ENCODE data around the gene TOLLIP.
"Not testable (repeated sequence)": the region's sequence is repeated elsewhere in the genome, so short reads cannot be mapped to it uniquely, and the experiment has no call there.

Gene TOLLIP

DNA sequence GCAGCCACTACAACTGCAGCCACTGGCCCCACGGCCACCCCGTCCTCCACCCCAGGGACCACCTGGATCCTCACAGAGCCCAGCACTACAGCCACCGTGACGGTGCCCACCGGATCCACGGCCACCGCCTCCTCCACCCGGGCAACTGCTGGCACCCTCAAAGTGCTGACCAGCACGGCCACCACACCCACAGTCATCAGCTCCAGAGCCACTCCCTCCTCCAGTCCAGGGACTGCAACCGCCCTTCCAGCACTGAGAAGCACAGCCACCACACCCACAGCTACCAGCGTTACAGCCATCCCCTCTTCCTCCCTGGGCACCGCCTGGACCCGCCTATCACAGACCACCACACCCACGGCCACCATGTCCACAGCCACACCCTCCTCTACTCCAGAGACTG lies 63.1 kb downstream of the TOLLIP start:
- not testable (repeated sequence) for DNase-seq, ATAC-seq

DNA sequence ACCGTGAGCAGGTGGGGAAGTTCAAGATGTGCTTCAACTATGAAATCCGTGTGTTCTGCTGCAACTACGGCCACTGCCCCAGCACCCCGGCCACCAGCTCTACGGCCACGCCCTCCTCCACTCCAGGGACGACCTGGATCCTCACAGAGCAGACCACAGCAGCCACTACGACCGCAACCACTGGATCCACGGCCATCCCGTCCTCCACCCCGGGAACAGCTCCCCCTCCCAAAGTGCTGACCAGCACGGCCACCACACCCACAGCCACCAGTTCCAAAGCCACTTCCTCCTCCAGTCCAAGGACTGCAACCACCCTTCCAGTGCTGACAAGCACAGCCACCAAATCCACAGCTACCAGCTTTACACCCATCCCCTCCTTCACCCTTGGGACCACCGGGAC lies 63.7 kb downstream of the TOLLIP start:
- ATAC-seq, DNase-seq: not testable (repeated sequence)

DNA sequence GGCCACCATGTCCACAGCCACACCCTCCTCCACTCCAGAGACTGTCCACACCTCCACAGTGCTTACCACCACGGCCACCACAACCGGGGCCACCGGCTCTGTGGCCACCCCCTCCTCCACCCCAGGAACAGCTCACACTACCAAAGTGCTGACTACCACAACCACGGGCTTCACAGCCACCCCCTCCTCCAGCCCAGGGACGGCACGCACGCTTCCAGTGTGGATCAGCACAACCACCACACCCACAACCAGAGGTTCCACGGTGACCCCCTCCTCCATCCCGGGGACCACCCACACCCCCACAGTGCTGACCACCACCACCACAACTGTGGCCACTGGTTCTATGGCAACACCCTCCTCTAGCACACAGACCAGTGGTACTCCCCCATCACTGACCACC lies 64.9 kb downstream of the TOLLIP start:
- not testable (repeated sequence) for ATAC-seq

DNA sequence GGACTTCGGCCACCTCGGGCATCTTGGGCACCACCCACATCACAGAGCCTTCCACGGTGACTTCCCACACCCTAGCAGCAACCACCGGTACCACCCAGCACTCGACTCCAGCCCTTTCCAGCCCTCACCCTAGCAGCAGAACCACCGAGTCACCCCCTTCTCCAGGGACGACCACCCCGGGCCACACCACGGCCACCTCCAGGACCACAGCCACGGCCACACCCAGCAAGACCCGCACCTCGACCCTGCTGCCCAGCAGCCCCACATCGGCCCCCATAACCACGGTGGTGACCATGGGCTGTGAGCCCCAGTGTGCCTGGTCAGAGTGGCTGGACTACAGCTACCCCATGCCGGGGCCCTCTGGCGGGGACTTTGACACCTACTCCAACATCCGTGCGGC lies 65.9 kb downstream of the TOLLIP start:
- not testable (repeated sequence) for DNase-seq, ATAC-seq

More for the DNA sequence above, 64.9 kb downstream of the TOLLIP start:
- not testable (repeated sequence) for DNase-seq

DNA sequence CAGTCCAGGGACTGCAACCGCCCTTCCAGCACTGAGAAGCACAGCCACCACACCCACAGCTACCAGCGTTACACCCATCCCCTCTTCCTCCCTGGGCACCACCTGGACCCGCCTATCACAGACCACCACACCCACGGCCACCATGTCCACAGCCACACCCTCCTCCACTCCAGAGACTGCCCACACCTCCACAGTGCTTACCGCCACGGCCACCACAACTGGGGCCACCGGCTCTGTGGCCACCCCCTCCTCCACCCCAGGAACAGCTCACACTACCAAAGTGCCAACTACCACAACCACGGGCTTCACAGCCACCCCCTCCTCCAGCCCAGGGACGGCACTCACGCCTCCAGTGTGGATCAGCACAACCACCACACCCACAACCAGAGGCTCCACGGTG lies 66.7 kb downstream of the TOLLIP start:
- ATAC-seq, DNase-seq: not testable (repeated sequence)

DNA sequence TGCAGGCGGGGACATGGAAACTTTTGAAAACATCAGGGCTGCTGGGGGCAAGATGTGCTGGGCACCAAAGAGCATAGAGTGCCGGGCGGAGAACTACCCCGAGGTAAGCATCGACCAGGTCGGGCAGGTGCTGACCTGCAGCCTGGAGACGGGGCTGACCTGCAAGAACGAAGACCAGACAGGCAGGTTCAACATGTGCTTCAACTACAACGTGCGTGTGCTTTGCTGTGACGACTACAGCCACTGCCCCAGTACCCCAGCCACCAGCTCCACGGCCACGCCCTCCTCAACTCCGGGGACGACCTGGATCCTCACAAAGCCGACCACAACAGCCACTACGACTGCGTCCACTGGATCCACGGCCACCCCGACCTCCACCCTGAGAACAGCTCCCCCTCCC lies 67.1 kb downstream of the TOLLIP start:
- DNase-seq (no peak), ATAC-seq (no peak)

DNA sequence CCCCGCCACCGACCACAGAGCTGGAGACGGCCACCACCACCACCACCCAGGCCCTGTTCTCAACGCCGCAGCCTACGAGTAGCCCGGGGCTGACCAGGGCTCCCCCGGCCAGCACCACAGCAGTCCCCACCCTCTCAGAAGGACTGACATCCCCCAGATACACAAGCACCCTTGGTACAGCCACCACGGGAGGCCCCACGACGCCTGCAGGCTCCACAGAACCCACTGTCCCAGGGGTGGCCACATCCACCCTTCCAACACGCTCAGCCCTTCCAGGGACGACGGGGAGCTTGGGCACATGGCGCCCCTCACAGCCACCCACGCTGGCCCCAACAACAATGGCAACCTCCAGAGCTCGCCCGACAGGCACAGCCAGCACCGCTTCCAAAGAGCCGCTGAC lies 67.7 kb downstream of the TOLLIP start:
- DNase-seq (no peak), ATAC-seq (no peak)

DNA sequence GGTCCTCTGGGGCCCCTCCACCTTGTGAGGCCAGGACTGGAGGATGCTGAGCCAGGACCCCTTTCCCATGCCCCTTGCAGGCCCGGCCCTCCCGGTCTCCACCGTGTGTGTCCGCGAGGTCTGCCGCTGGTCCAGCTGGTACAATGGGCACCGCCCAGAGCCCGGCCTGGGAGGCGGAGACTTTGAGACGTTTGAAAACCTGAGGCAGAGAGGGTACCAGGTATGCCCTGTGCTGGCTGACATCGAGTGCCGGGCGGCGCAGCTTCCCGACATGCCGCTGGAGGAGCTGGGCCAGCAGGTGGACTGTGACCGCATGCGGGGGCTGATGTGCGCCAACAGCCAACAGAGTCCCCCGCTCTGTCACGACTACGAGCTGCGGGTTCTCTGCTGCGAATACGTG lies 68.7 kb downstream of the TOLLIP start:
- no peak for DNase-seq
- ATAC-seq, result no peak

DNA sequence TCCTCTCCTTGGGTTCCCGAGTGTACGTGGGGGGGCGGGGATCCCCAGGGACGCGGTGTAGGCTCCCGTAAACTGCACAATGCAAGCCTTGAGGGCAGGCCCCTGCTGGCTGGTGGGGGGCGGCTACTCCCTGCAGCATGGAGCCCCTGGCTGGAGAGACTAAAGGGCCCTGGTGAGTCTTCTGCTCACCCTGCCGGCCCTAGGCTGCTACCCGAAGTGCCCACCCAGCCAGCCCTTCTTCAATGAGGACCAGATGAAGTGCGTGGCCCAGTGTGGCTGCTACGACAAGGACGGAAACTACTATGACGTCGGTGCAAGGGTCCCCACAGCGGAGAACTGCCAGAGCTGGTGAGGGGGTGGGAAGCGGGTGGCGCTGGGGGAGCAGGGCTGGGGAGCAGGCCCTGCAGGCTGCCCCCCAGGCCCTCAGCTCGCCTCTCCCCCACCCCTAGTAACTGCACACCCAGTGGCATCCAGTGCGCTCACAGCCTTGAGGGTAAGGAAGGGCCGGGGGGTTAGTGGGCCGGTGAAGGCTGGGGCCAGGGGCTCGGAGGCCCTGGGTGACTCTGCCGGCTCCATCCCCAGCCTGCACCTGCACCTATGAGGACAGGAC lies 69.7 kb downstream of the TOLLIP start:
- DNase-seq, result no peak

DNA sequence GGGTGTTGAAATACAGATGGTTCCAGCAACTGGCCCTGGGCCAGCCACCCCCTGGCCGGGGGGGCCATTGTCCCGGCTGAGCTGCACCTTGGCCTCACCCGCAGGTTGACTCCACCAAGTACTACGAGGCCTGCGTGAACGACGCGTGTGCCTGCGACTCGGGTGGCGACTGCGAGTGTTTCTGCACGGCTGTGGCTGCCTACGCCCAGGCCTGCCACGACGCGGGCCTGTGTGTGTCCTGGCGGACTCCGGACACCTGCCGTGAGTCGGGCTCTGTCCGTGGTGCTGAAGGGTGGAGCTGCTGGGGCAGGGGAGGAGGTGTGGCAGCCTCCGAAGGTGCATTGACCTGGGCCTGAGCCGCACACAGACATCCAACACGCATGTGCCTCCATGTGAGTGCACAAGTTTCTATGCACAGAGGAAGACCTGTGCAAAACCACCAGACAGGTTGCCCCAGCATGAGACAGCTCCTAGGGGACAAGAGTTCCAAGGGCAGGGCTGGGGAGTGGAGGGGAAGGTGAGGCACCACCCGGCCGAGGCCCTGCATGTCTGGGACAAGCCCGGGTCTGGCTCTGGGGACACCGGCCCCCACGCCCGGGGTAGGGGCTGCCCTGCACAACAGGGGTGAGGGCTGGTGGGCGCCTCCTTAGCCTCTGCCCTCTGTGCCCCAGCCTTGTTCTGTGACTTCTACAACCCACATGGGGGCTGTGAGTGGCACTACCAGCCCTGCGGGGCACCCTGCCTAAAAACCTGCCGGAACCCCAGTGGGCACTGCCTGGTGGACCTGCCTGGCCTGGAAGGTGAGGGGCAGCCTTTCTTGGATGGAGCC lies 70.5 kb downstream of the TOLLIP start:
- no peak for ATAC-seq
- DNase-seq, result no peak

More for the DNA sequence above, 69.7 kb downstream of the TOLLIP start:
- no peak for ATAC-seq

DNA sequence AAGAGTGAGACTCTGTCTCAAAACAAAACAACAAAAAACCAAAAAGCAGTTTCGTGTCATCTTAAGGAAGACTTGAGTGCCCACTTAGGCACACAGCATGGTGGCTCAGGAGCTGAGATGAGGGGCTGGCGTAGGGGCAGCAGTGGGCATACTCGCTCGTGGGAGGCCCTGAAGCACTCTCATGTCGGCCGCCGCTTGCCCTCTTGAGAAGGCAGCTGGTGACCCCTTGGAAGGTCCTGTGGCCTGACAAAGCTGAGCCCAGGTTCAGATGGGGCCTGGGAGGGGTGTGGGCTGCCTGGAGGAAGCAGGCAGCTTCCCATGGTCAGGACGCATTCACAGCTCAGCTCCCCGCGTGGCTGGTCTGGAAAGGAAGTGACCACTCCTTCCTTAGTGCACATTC lies 71.6 kb downstream of the TOLLIP start:
- no peak for ATAC-seq

DNA sequence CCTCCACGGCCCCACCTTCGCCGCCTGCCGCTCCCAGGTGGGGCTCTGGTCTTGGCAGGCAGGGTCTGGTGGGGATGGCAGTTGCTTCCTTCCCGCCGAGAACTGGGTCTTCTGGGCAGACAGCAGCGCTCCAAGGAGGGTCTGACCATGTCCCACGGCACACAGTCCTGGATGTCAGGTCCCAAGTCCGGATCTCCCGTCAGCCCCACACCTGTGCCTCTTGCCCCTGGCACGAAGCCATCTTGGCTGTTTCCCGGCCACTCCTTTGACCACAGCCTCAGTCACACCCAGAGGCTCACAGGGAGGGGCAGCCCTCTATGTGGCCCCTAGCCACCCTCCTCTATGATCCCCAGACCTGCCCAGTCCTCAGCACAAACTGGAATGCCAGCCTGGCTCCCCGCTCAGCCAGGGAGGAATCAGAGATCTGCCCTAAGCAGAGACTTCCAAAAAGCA lies 72.3 kb downstream of the TOLLIP start:
- DNase-seq, result no peak
- no peak for ATAC-seq

More for the DNA sequence above, 71.6 kb downstream of the TOLLIP start:
- DNase-seq, result no peak

DNA sequence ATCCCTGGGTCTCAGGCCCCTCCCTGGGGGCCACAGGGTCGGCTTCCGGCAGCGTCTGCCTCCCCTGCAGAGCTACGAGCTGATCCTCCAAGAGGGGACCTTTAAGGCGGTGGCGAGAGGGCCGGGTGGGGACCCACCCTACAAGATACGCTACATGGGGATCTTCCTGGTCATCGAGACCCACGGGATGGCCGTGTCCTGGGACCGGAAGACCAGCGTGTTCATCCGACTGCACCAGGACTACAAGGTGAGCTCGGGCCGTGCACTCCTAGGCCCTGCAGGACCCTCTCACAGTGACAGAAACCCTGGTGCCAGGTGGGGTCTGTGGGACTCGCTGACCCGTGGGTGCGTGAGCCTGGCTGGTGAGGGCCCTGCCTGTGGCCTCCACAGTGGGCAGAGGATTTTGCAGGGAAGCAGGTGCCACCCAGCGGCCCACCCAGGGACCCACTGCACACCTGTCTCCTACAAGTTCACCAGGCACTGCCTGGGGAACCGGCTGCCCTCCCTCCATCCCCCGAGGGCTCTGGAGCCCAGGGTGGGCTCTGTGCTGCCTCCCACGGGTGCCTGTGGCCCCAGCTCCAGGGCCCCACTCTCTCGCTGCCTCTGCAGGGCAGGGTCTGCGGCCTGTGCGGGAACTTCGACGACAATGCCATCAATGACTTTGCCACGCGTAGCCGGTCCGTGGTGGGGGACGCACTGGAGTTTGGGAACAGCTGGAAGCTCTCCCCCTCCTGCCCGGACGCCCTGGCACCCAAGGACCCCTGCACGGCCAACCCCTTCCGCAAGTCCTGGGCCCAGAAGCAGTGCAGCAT lies 72.9 kb downstream of the TOLLIP start:
- DNase-seq (no peak), ATAC-seq (no peak)

DNA sequence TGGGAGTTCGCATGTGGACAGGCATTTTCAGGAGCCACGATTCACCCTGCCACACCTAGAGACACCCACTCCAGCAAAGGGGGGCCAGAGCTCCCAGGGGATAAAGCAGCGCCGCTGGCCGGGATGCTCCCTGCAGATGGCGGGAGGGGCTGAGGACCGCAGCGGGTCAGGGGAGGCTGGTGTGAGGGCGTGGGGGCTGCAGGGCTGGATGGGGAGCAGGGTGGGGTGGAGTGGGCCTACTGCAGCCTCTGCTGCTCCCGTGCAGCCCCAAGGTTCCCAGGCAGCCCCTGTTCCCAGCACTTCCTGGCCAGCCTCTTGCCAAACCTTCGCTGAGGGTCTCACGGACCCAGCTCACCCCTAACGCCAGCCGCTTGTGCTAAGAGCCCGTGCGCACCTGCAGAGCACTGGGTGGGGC lies 73.5 kb downstream of the TOLLIP start:
- ATAC-seq (no peak), DNase-seq (no peak)

DNA sequence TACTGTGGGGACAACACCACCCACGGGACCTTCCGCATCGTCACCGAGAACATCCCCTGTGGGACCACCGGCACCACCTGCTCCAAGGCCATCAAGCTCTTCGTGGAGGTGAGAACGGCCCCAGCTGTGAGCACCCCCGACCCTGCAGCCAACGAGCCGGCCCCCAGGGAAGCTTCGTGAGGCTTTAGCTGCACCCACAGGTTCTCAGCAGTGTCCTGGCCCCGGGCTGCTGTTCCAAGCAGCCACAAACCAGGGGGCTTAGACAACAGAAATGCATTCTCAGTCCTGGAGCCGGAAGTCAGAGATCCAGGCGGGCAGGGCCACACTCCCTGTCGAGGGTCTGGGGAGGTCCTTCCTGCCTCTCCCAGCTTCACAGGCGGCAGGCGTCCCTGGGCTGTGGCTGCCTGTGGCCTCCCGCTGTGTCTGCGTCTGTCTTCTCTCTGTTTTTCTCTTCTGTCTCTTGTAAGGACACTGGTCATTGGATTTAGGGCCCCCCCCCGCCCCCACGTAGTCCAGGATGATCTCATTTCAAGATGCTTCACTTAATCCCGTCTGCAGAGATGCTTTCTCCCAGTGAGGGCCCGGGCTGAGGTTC lies 74.0 kb downstream of the TOLLIP start:
- DNase-seq (no peak), ATAC-seq (no peak)

DNA sequence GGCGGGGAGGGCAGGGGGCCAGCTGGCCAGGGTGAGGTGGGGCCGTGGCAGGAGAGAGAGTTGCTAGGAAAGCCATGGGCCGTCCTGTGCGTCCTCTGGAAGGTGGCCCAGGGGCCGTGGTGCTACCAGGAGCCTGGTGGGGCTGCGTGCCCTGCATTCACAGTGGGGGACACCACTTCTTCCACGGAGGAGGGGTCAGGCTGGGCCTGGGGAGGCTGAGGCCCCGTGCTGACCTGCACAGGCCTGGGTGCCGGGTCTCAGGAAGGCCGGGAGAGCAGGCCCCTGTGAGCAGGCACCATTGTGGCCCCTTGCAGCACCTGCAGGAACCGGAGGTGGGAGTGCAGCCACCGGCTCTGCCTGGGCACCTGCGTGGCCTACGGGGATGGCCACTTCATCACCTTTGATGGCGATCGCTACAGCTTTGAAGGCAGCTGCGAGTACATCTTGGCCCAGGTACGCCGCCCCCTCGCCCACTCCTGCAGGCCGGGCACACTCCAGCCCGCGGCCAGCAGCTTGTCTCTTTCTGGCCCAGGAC lies 74.6 kb downstream of the TOLLIP start:
- no peak for ATAC-seq
- no peak for DNase-seq

DNA sequence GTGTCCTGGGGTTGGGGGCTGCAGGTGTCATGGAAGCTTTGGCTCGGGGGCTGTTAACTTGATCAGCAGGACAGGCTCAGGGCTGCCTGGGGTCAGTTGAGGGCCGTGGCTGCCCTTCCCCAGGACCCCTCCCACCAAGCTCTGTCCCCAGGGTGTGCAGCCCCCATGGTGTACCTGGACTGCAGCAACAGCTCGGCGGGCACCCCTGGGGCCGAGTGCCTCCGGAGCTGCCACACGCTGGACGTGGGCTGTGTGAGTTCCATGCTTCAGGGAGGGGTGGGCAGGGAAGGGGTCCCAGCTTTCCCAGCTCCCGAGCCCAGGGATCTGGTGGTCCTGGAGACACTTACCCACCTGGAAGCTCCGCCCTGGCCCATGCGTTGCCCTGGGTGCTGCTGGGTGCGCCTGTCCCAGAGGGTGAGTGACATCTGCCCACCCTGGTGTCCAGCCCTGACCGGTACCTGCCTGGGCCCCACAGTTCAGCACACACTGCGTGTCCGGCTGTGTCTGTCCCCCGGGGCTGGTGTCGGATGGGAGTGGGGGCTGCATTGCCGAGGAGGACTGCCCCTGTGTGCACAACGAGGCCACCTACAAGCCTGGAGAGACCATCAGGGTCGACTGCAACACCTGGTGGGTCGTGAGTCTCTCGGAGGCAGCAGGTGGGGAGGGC lies 75.2 kb downstream of the TOLLIP start:
- DNase-seq, result no peak
- ATAC-seq, result no peak

DNA sequence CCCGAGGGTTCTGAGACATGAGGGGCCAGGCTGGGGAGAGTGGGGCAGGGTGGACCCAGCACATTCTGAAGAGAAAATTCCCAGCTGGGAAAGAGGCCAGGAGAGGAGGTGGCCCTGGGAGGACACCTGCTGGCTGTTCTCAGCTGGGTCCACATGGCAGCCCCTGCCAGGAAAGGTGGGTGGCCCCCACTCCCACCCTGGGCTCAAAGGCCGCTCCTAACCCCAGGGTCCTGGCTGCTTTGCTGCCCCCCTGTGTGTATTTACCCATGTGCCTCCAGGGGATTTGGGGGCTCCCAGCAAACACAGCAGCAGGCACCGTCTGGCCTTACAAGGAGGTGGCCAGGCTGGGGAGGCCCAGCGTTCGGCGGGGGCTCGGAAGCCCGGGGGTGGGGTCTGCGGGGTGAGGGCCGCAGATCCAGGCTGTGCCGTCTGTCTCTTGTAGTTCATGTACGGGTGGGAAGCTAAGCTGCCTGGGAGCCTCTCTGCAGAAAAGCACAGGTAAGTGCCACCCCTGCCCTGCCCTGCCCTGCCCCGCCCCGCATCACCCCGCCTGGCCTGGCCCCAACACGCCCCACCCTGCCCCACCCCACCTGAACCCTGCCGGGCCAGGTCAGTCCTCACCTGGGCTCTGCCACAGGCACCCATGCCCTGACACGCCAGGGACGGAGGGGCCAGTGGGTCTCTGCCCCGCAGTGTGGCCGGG lies 75.9 kb downstream of the TOLLIP start:
- ATAC-seq (no peak), DNase-seq (no peak)

DNA sequence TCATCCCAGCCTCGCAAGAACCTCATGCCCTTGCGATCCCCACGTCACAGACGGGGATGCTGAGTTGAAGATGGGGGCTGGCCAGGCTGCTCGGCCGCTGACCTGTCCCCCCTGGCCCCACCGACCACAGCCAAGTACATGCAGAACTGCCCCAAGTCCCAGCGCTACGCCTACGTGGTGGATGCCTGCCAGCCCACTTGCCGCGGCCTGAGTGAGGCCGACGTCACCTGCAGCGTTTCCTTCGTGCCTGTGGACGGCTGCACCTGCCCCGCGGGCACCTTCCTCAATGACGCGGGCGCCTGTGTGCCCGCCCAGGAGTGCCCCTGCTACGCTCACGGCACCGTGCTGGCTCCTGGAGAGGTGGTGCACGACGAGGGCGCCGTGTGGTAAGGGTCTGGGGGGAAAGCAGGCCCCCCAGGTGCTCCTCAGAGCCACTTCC lies 76.5 kb downstream of the TOLLIP start:
- no peak for ATAC-seq
- DNase-seq, result no peak

DNA sequence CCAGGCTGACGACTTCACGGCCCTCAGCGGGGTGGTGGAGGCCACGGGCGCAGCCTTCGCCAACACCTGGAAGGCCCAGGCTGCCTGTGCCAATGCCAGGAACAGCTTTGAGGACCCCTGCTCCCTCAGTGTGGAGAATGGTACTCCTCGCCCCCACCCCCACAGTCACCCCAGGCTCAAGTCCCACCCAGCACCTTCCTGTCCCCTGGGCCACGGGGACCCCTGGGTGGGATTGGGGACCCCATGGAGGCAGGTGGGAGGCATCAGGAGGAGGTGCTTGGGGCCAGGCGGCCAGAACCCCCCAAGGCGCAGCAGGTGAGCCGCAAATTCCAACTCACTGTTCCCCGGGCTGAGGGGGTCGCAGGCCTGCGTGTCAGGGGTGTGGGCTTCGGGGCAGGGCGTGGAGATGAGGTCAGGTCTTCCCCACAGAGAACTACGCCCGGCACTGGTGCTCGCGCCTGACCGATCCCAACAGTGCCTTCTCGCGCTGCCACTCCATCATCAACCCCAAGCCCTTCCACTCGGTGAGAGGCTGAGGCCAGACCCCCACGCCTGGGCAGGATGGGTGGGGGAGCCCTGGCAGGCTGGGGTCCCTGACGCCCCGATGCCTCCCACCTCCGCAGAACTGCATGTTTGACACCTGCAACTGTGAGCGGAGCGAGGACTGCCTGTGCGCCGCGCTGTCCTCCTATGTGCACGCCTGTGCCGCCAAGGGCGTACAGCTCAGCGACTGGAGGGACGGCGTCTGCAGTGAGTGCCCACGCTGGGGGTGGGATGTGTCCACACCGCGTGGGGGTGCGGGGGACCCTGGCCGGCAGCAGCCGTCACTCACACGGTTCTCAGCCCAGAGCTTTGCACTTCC lies 77.2 kb downstream of the TOLLIP start:
- no peak for DNase-seq

More for the DNA sequence above, 77.2 kb downstream of the TOLLIP start:
- ATAC-seq, result no peak
